Pulmonary artery endothelial cell (primary cell): ENCODE measurements around the gene SEMA4C. TPM values are rescaled to one million over a fixed set of nuclear protein-coding genes. Genes with fewer than 3 reads are reported as not detected.

Experiments
- DNase-seq: peaks from one replicate; pipeline ENCODE4 v3.0.0-alpha.2; 2011; ENCODE audit warnings: low read depth, low spot score
- total RNA-seq: library from RNA; depleted of rRNA; stranded (reverse); fragments of >200 nt; gene quantifications from 2 replicates; pipeline ENCODE4 v1.2.3, GENCODE V29; 2014

SEMA4C gene, protein sequence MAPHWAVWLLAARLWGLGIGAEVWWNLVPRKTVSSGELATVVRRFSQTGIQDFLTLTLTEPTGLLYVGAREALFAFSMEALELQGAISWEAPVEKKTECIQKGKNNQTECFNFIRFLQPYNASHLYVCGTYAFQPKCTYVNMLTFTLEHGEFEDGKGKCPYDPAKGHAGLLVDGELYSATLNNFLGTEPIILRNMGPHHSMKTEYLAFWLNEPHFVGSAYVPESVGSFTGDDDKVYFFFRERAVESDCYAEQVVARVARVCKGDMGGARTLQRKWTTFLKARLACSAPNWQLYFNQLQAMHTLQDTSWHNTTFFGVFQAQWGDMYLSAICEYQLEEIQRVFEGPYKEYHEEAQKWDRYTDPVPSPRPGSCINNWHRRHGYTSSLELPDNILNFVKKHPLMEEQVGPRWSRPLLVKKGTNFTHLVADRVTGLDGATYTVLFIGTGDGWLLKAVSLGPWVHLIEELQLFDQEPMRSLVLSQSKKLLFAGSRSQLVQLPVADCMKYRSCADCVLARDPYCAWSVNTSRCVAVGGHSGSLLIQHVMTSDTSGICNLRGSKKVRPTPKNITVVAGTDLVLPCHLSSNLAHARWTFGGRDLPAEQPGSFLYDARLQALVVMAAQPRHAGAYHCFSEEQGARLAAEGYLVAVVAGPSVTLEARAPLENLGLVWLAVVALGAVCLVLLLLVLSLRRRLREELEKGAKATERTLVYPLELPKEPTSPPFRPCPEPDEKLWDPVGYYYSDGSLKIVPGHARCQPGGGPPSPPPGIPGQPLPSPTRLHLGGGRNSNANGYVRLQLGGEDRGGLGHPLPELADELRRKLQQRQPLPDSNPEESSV
- 17.2 and 19.4 TPM in 2 replicates for total RNA-seq

DNA sequence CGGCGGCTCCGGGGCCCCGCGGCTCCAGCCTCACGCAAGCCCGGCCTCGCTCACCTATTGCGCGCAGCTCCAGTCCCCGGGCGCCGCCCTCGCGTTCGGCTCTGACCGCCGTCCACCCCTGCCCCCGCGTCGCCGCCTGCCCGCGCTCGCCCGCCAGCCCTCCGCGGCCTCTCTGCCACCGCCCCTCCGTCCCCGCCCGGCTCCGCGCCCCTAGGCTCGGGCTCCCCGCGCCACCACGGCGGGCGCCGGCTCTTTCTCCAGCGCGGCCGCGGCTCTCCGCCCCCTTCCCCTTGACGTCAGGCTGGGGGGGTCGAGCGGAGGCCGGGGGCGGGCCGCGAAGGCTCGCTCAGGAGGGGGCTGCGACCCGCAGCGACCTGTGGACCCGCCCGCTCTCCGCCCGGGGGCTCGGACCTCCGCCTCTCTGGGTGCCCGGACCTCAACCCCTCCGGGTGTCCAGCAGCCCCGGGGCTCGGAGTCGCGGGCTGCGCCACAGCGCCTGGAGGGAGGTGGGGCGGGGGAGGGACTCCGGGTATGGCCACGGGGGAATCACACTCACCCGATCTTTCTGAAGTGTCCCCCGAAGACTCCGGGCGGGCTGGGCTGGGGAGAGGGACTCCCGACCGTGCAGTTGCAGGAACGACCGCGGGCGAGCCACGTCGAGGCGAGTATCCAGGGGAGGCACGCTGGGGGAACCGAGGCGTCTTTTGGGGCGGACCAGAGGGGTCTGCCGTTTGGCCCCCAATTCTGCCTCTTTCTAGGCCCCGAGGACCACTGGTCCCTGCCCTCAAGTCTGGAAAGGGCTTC lies at the start of gene SEMA4C:
Gene SEMA4C (minus strand): TSS at position 259 of the 804 bp plus-strand sequence. CDS start 2,194 bp downstream, outside the sequence.
- DNase-seq = no peak

- DNase-seq = no peak
Measured at GRCh38 chr2:96918754-96919550, 49.1 kb upstream of the SEMA4C start.

GRCh38 chr2:96918092-96918753 lies 48.3 kb upstream of the SEMA4C start:
- DNase-seq = no peak

- DNase-seq = no peak
Measured at GRCh38 chr2:96916646-96917543, 47.0 kb upstream of the SEMA4C start.

- DNase-seq = no peak
Measured at GRCh38 chr2:96916156-96916630, 46.3 kb upstream of the SEMA4C start.

GRCh38 chr2:96914332-96914731 lies 44.5 kb upstream of the SEMA4C start:
- no peak for DNase-seq

- no peak for DNase-seq
Measured at GRCh38 chr2:96913398-96914202, 43.7 kb upstream of the SEMA4C start.

GRCh38 chr2:96913117-96913397 lies 43.2 kb upstream of the SEMA4C start:
- DNase-seq = no peak

DNA sequence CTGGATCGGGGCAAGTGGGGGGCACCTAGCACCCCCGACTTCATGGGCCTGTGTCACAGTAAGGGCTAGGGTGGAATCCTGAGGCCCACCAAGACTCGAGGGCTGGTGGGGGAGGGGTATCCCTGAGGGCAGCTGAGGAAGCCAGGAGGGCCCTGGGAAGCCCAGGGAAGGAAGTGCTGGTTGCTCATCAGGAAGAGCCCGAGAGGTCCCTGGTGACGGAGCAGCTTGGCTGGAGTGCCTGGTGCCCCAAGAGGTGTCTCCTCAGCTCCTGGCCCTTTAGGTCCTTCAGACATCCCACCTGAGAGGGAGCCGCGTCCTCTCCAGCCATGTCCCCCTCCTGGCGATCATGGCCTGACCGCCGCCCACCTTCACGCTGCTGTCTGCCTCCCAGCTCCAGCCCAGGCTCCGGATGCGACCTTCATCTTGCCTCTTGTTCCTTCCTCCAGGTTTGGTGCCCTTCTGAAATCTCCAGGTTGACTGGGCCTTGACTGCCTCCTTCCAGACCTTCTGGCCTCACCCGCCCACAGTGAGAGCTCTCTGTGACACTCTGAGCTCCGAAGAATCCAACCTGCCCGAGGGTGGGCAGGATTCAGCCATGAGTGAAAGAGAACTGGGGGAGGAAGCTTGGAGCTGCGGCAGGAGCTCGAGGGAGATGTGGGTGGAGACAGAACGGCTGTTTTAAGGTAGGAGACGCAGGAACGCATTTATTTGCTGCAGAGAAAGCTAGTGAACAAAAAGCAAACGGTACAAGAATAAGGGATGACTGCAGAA lies 42.7 kb upstream of the SEMA4C start:
- no peak for DNase-seq

DNA sequence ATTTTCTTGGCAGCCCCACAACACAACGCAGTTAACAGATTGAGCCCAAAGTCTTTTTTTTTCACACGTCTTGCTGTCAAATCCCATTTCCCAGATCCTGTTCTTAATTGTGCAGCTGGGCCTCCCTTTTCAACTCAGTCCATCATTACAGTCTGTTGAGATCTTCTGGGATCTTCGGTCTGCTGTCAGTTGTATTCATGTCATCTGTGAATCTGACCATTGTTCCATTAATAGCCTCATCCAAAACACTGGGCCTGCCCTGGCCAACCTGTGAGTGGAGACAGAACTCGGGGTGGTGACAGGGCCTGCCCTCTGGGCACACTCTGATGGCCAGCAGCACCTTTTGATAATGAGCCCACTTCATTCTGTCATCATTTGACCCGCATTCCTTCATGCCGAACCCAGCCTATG lies 39.7 kb upstream of the SEMA4C start:
- no peak for DNase-seq

- no peak for DNase-seq
Measured at GRCh38 chr2:96907115-96908041, 37.5 kb upstream of the SEMA4C start.

GRCh38 chr2:96906729-96907114 lies 36.8 kb upstream of the SEMA4C start:
- DNase-seq = no peak

GRCh38 chr2:96903815-96904214 lies 33.9 kb upstream of the SEMA4C start:
- DNase-seq = no peak

GRCh38 chr2:96903318-96903717 lies 33.4 kb upstream of the SEMA4C start:
- no peak for DNase-seq

DNA sequence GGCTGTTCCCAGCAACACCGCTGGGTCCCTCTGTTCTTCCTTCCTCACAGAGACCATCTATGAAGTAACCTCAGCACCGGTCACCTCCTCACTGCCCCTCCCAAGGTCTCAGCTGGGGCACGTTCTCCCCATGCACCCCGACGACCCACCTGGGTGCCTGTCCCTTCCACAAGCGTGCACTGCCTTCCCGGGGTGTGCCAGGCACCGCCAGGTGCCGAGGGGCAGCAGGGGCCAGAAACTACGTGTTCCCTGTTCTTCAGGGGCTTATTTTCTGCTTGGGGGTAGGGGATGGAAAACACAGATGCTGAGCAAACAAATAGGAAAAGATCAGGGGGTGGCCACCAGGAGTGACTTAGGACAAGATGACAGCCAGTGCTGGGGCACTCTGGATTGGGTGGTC lies 30.4 kb upstream of the SEMA4C start:
- no peak for DNase-seq

- no peak for DNase-seq
Measured at GRCh38 chr2:96899413-96899741, 29.5 kb upstream of the SEMA4C start.
